H4 (cell line): ENCODE results near the gene SLC17A9. TPM values are rescaled to one million over a fixed set of nuclear protein-coding genes. Genes with fewer than 3 reads are reported as not detected.
A peak's percentile ranks its signal among the peaks of the same experiment; 100 is the strongest.

ENCODE experiments used
- DNase-seq: peaks from one replicate; pipeline ENCODE4 v3.0.0-alpha.2; 2015; ENCODE audit warnings: low spot score
- total RNA-seq: library from RNA; depleted of rRNA; stranded (reverse); fragments of >200 nt; shearing (Covaris generic); gene quantifications from 2 replicates; pipeline ENCODE4 v1.2.3, GENCODE V29; 2014

Gene SLC17A9
- total RNA-seq, 1 experiment from 2014 or later = not detected

DNA sequence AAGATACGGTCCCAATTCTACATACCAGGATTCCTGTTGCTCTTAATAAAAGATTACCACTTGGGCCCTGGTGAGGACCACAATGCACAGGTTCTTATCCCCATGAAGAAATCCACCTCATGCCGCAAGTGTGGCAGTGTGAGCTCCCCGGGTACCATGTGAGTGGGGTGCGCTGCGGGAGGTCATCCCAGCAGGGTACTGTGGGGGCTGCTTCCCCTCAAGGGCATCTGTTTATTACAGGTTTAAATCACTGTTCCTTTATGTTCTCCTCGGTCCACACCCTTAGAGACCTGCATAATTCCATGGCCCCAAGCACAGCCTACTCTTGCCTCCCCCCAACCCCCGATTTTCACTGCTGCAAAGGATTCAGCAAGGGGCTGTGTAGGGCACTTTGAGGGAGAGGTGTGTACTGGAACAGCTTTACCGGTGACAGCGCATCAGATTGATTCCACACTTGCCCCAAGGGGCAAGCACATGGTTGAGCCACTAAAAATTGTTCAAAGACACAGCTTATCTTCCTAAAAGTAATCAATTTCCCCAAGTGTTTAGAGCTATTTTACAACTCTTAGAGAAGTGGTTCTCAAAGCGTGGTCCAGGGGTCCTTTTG is 32.4 kb upstream of the SLC17A9 start:
- no peak for DNase-seq

GRCh38 chr20:62921119-62921687 is 31.3 kb upstream of the SLC17A9 start:
- DNase-seq = peak; percentile 54

DNA sequence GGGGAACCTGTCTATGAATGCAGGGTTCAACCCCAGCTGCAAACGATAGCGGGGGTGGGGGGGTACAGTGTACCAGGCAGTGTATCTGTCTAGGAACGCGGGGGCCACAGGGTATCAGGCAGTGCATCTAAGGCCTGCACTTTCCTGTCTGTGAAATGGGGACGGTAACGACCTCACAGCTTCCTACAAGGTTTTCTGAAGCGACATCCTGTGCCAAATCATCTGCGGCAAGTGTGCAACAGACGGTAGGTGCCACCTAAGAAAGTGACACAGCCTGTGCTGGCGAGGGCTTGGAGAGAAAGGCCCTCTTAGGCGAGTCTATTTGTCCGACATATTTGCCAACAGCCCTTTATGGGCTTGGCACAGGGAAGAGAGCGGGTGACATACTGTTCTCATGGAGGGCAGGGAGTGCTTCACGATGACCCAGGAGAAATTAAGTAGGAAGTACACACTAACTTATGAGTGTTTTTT is 30.0 kb upstream of the SLC17A9 start:
- DNase-seq = no peak

DNA sequence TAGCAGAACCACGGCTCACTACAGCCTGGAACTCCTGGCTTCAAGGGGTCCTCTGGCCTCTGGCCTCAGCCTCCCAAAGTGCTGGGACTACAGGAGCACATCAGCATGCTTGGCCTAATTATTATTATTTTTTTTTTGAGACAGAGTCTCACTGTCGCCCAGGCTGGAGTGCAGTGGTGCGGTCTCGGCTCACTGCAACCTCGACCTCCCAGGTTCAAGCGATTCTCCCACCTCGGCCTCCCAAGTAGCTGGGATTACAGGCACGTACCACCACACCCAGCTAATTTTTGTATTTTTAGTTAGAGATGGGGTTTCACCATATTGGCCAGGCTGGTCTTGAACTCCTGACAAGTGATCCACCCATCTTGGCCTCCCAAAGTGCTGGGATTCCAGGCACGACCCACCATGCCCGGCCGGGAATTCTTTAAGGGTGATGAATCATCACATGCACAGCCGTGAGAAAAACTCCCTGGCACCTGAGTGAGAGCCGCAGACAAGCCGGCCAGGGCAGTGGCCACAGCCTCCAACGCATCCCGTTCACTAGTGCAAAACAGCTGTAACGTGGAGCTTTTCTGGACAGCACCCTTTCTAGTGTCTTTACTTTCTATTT is 29.3 kb upstream of the SLC17A9 start:
- DNase-seq = peak; percentile 66

DNA sequence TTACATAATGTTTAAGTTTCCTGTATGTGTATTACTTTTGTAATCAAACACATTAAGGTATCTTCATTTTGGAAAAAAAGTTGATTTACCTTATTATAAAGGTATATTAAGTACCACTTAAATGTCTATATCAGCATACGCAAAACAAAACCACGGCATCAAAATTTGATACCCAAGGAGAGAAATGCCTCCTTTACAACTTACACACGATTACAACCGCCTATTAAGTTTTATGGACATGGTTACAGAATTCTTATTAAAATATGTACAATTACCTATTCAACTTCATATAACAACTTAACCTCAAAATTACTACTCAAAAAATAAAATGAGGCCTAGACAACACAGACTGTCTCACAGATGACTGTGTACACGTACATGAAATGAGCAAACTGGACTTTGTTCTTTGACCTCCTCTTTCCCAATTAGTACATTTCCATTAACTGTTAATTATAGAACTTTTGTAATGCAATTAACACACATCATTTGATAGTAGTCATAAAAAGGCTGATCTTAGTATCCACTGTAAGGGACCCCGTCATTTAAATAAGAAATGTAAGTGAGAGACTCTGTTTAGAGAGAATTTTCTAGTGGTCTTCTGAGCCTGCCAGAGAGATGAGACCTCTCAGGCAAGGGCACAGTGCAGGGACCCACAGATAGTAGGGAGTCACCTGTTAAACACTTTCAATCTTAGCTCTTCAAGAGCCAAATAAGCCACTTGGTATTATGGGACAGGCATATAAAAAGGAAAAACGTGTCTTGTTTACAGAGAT is 28.7 kb upstream of the SLC17A9 start:
- DNase-seq = no peak

GRCh38 chr20:62924442-62925075 is 27.9 kb upstream of the SLC17A9 start:
- no peak for DNase-seq

- no peak for DNase-seq
Measured at GRCh38 chr20:62925076-62925419, 27.5 kb upstream of the SLC17A9 start.

- no peak for DNase-seq
Measured at GRCh38 chr20:62925420-62926228, 26.9 kb upstream of the SLC17A9 start.

GRCh38 chr20:62926229-62927127 is 26.0 kb upstream of the SLC17A9 start, which contains the start of gene DIDO1:
Gene DIDO1 (minus strand): TSS chr20:62926505.
- peak; percentile 61 for DNase-seq

GRCh38 chr20:62927128-62927705 is 25.3 kb upstream of the SLC17A9 start:
- DNase-seq = no peak

DNA sequence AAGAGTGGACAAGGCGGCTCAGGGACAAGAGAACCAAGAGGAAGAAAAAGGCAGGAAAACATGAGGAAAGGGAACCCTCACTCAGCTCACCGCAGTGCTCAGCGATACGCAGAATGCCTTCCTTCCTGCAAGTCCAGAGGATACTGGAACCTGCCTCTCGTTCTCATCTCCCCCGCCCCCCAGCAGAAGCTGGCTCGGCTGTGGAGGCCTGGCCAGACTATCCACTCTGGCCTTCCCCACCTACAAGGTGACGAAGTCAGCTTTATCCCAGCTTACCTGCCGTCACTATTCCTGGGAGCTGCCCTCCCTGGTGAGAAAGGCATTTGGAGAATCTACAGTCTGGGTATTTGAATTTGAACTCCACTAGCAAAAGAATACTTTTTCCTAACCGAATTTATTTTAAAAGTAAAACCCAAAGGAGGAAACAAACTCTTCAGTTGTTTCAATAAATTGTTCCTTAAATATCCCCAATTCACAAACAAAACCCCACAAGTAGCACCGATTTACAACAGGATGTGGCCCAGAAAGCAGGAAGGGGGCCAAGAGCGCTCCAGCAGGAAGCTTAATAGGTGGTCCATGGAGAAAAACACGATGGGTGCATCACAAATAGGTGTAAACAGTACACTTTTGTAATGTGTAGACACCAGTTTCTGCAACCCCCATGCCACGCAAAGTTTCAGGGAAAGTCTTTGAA is 24.1 kb upstream of the SLC17A9 start:
- no peak for DNase-seq

DNA sequence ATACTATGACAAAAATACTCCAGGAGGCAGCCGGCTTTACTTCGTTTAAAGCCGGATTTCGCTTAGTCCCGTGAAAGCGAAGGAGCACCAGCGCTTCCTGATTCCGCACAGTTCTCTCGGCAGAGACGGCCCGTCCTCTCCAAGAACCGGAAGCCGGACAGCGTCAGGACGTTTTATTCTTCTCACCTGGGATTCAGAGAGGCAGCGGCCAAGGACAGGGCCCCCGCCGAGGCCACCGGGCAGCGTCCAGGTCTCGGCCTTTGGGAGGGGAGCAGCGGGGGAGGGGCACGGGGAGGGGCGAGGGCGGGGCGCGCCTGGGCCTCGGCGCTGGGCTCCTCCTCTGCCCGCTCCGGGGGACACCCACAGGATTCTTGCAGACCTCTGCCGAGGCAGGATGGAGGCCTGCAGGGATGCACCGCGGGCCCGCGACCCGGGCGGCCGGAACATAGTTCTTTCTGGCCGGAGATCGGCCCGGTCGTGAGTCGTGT is 23.4 kb upstream of the SLC17A9 start:
- DNase-seq = no peak

- no peak for DNase-seq
Measured at GRCh38 chr20:62931464-62931863, 21.0 kb upstream of the SLC17A9 start.

DNA sequence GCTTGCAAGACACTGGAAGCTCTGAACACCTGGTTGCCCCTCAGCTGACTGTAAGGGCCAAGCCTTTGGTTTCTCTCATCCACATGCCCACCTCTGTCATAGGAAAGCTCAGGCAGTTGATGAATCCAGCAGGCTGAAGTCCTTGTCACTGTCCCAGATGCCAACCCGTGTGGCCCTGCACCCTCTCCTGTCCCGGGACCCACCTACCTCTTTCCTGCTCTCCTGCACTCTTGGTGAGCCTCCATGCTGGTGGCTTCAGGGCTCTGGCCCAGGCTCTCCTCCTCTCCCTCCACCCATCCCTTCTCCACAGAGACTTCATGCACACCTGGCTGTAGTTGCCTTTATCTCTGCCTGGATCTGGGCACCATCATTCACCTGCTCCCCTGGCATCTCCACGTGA is 18.5 kb upstream of the SLC17A9 start:
- no peak for DNase-seq

- DNase-seq = no peak
Measured at GRCh38 chr20:62935204-62935967, 17.1 kb upstream of the SLC17A9 start.

DNA sequence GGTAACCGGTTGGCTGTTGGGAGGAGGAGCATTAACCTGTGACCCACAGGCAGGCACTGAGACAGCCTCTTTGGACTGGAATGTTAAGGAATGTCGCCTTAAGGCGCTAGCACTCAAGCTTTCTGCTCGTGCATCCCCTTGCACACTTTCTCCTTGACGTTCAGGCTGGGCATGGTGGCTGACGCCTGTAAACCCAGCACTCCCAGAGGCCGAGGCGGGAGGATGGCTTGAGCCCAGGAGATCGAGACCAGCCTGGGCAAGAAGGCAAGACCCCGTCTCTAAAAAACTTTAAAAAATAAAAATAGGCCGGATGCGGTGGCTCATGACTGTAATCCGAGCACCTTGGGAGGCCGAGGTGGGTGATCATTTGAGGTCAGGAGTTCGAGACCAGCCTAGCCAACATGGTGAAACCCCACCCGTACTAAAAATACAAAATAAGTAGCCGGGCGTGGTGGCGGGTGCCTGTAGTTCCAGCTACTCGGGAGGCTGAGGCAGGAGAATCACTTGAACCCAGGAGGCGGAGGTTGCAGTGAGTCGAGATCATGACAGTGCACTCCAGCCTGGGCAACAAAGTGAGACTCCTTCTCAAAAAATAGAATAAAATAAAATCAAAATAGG is 16.4 kb upstream of the SLC17A9 start:
- no peak for DNase-seq

- DNase-seq = peak; percentile 87
Measured at GRCh38 chr20:62937268-62938104, 15.0 kb upstream of the SLC17A9 start.
